GM18867 (cell line): Measurements from ENCODE around the gene NDUFA13.
"Not testable (repeated sequence)": the region's sequence is repeated elsewhere in the genome, so short reads cannot be mapped to it uniquely, and the experiment has no call there.

Experiments used
- ATAC-seq: cut with Tn5 transposase; IDR thresholded peaks from one replicate; pipeline ENCODE4 v1.9.1; 2021; ENCODE audit warnings: mild to moderate bottlenecking, moderate library complexity; ENCODE audit not compliant: unreplicated experiment

NDUFA13 gene

GRCh38 chr19:19515642-19516519 is at the start of gene NDUFA13:
NDUFA13 (plus strand) TSS chr19:19516225; CDS start chr19:19516239, 14 bp downstream.
- ATAC-seq, result peak; percentile 90

GRCh38 chr19:19468424-19469050 is 47.5 kb upstream of the NDUFA13 start:
- ATAC-seq, result no peak

DNA sequence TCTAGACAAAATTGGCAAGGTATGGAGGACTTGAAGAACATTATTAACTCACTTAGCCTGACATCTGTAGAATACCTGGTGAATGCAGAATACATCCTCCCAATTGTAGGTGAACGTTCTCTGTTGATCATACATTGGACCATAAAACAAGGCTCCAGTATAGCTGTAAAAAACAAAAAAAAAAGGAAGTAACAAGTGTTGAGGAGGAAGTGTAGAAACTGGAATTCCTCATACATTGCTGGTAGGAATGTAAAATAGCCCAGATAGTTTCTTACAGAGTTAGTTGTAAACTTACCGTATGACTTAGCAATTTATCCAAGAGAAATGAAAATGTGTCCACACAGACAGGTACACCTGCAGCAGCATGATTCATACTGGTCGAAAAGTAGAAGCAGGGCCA is 45.4 kb upstream of the NDUFA13 start:
- ATAC-seq, result no peak

DNA sequence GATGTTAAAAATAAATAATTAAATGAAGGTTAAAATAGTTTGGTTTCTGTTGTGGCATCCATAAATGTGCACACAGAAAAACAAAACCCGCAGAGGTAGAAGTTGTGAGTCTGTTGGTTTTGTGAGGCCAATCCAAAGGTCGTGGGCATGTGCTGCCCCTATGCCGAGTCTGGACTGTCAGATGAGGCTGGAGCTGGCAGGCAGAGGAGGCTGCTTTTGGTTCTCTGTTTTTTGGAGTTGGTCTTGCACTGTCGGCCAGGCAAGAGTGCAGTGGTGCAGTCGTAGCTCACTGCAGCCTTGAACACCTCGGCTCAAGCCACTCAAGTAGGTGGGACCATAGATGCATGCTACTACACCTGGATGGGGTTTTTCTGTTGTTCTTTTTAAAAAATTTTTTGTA is 44.3 kb upstream of the NDUFA13 start:
- no peak for ATAC-seq

GRCh38 chr19:19472106-19472505 is 43.9 kb upstream of the NDUFA13 start:
- not testable (repeated sequence) for ATAC-seq

- no peak for ATAC-seq
These were observed 40.8 kb upstream of the NDUFA13 start for GRCh38 chr19:19475015-19475765.

DNA sequence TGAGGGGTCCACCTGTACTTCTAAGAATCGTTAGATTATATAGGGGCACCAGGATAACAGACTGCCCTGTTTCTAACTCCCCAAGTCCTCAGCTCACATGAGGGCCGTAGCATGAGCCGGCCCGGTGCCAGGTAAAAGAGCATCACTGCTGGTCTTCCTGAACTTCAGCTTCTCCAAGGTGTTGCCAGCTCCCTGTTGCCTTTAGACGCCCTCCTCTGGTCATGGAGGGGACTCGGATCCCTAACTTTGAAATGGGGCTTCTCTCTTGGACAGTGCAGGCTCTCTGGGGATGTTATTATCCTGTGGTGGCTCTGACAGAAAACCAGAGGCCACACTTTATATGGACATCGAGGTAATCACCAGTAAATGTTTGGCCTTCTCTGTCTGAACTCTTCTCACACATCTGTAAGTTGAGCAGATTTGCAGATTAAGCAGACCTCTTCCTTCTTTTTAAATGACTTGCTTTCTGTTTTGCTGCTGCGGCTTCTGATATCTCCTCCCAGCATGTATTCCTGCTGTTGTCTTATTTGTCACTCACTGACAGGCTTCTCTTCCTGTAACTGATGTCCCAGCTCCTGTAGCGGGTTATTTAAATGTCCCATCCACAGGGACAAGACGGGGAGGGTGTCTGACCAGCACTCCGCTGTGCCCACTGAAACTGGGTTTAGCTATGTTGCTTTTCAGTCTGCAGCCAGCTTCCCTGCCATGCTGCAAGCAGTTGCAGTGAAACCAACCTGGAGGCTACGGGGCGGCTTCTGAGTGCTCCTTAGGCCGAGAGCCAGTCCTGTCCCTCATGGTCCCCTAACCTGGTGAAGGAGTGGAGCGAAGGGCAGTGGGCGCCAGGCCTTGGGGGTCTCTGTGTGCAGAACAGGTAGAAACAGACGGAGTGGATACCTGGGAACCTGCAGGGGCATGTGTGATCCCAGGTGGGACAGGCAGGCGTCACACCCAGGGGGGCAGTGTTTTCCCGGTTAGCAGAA is 39.9 kb upstream of the NDUFA13 start:
- ATAC-seq, result no peak

DNA sequence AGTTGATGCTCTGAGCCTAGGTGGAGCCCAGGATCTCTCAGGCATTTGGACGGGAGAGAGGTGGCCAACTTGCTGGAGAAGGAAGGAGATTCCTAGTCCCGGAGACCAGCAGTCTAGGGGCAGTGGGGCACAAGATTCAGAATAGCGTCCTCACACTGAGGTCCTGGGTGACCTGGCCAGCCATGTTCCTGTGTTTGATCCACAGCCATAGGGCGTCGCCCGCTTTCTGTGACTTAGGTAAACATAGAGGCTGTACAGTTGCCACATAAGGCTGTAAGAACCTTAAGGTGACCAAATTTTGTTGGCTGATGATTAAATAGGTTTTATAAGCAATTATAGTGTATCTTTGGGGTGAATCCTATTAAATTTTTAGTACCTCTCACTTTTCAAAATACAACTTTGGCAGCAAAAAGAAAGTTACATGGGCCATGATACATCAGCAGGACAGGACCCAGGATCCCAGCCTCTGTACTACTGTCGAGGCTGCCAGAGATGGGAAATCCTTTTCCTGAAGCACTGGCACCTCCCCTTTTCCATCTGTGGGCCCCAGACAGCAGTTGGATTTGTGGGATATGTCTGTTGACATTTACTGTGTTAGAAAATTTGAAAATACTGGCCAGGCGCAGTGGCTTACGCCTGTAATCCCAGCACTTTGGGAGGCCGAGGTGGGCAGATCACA is 38.2 kb upstream of the NDUFA13 start:
- ATAC-seq, result no peak

DNA sequence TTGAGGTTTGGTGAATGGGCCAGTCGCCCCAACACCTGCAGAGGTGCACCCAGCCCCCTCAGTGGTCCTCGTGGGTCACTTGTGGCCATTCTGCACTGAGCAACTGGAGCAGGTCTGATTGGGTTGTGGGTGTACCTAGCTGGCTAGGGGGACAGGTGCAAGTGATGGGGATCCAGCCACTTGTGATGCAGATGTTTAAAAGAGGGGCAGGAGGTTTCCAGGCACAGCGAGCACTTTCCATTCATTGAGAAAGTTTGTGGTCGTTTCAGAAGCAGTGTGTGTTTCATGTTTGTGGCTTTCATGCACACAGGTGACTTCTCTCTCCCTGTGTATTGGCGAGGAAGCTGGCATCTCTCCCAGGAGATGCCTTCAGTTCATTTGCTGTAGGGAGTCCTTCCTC is 35.3 kb upstream of the NDUFA13 start:
- ATAC-seq, result no peak

DNA sequence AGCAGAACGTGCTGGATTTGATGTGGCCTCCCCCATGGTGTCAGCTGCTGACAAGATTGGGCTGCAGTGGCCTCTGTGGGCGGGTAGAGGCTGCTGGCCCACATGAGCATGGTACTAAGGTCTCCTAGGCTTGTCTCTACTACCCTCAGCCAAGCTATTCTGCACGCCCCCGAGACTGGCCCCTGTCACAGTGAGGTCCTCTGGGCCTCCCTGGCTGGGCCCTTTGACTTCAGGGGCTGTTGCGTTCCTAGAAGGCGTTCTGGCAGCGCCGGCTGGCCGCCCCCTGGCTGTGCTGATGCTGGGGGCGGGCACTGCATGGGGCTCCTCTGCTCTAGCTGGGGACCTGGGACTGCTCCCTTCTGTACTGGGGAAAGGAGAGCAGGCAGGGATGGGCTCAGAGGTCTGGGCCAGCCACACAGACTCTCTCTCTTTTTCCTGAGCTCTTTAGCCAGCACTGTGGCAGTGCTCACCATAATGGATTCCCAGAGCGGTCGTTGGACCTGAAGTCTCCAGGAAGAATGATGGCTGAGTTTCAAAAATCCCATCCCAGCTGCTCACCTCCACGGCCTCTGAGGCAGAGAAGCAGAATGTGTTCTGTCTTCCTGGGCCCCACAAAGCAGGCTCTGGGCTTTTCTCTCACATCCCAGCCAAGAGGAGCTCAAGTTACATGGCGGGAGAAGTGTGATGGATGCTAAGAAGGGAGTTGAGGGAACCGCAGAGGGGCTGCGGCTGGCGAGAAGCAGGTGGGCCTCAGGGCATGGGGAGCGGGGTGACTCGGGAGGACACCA is 33.0 kb upstream of the NDUFA13 start:
- ATAC-seq, result no peak

GRCh38 chr19:19485161-19485997 is 30.6 kb upstream of the NDUFA13 start:
- ATAC-seq, result no peak

DNA sequence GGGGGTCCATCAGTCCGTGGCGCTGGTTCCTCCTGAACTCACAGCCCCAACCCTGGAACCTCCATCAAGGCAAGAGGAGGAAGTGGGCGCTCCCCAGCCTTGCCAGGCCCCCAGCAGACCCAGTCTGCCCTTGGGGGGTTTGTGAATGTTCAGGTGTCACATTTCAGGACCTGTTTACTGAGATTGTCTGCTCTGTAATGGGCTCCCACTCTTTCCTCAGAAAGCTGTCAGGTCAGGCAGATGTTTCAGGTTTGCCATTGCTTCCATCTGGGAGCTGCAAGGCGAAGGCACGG is 30.1 kb upstream of the NDUFA13 start:
- no peak for ATAC-seq

GRCh38 chr19:19486343-19487076 is 29.5 kb upstream of the NDUFA13 start:
- ATAC-seq, result no peak

- no peak for ATAC-seq
These were observed 28.7 kb upstream of the NDUFA13 start for GRCh38 chr19:19487077-19487949.

GRCh38 chr19:19487950-19488874 is 27.8 kb upstream of the NDUFA13 start:
- ATAC-seq, result no peak
